Neural cell (in vitro differentiated cells): ENCODE results near the gene MAD1L1. TPM values are rescaled to one million over a fixed set of nuclear protein-coding genes. Genes with fewer than 3 reads are reported as not detected.

ENCODE experiments used
- H2AFZ ChIP-seq: fragments of 200-600, 300-800 bp; sonication (generic), shearing (Covaris generic); 2 replicates; pipeline ENCODE4 v1.6.0; 2014; ENCODE audit warnings: low read depth, mild to moderate bottlenecking, antibody characterized with exemption, low read length, moderate library complexity
- H3F3A ChIP-seq: fragments of 200-600 bp; shearing (Covaris generic); 2 replicates; pipeline ENCODE4 v1.6.1; 2016; ENCODE audit warnings: mild to moderate bottlenecking, moderate library complexity, mixed read lengths, antibody characterized with exemption, low read length; ENCODE audit not compliant: insufficient read depth, poor library complexity, severe bottlenecking
- H3K27ac ChIP-seq: fragments of 200-600, 300-800 bp; sonication (generic), shearing (Covaris generic); 2 replicates; pipeline ENCODE4 v1.5.1; 2014; ENCODE audit warnings: mild to moderate bottlenecking, low read length, moderate library complexity
- H3K27me3 ChIP-seq: fragments of 300-800, 200-600 bp; sonication (generic), shearing (Covaris generic); 2 replicates; pipeline ENCODE4 v1.6.0; 2014; ENCODE audit warnings: mild to moderate bottlenecking, low read depth, low read length, moderate library complexity; ENCODE audit not compliant: insufficient read depth
- H3K36me3 ChIP-seq: fragments of 300-800, 200-600 bp; sonication (generic), shearing (Covaris generic); 2 replicates; pipeline ENCODE4 v1.5.1; 2014; ENCODE audit warnings: mild to moderate bottlenecking, antibody characterized with exemption, low read length, moderate library complexity; ENCODE audit not compliant: insufficient read depth
- H3K4me2 ChIP-seq: fragments of 300-800, 200-600 bp; sonication (generic), shearing (Covaris generic); 2 replicates; pipeline ENCODE4 v1.6.0; 2014; ENCODE audit warnings: mild to moderate bottlenecking, low read length
- H3K4me3 ChIP-seq: fragments of 300-800, 200-600 bp; sonication (generic), shearing (Covaris generic); 2 replicates; pipeline ENCODE4 v1.5.1; 2014; ENCODE audit warnings: mild to moderate bottlenecking, low read length, moderate library complexity
- H3K79me2 ChIP-seq: fragments of 200-600 bp; shearing (Covaris generic); replicated peaks from 2 replicates; pipeline ENCODE4 v1.6.0; 2014; ENCODE audit warnings: mild to moderate bottlenecking, low read length, moderate library complexity; ENCODE audit not compliant: insufficient read depth
- H3K9ac ChIP-seq: fragments of 300-800, 200-600 bp; sonication (generic), shearing (Covaris generic); 2 replicates; pipeline ENCODE4 v1.6.1; 2016; ENCODE audit warnings: mild to moderate bottlenecking, low read length, mixed read lengths
- H3K9me2 ChIP-seq: fragments of 200-600 bp; shearing (Covaris generic); 2 replicates; pipeline ENCODE4 v1.6.1; 2016; ENCODE audit warnings: mild to moderate bottlenecking, low read length, mixed read lengths; ENCODE audit not compliant: insufficient read depth
- H3K9me3 ChIP-seq: fragments of 200-600, 300-800 bp; sonication (generic), shearing (Covaris generic); 2 replicates; pipeline ENCODE4 v1.6.1; 2016; ENCODE audit warnings: mild to moderate bottlenecking, mixed run types, low read length, moderate library complexity, mixed read lengths
- H4K20me1 ChIP-seq: fragments of 200-600 bp; shearing (Covaris generic); 2 replicates; pipeline ENCODE4 v1.6.1; 2016; ENCODE audit warnings: mild to moderate bottlenecking, mixed run types; ENCODE audit not compliant: insufficient read depth
- EP300 ChIP-seq: fragments of 450-650 bp; conservative IDR thresholded peaks from 2 replicates; pipeline ENCODE4 v1.6.1; 2014; ENCODE audit warnings: antibody characterized with exemption, mild to moderate bottlenecking, moderate library complexity; ENCODE audit not compliant: poor library complexity, severe bottlenecking
- EZH2 ChIP-seq: fragments of 200-600, 300-800 bp; shearing (Covaris generic), sonication (generic); IDR thresholded peaks from 2 replicates; pipeline ENCODE4 v1.6.1; 2014; ENCODE audit warnings: antibody characterized with exemption, low read length, borderline replicate concordance, mild to moderate bottlenecking; ENCODE audit not compliant: insufficient read depth, poor library complexity, severe bottlenecking
- MXI1 ChIP-seq: fragments of 450-650 bp; conservative IDR thresholded peaks from 2 replicates; pipeline ENCODE4 v1.6.1; 2014; ENCODE audit warnings: antibody characterized with exemption, mild to moderate bottlenecking; ENCODE audit not compliant: poor library complexity, severe bottlenecking
- POLR2AphosphoS5 ChIP-seq: IDR thresholded peaks from 2 replicates; pipeline ENCODE4 v1.6.1; 2012
- RAD21 ChIP-seq: fragments of 450-650 bp; conservative IDR thresholded peaks from 2 replicates; pipeline ENCODE4 v1.6.1; 2014; ENCODE audit warnings: antibody characterized with exemption, mild to moderate bottlenecking, moderate library complexity
- SMC3 ChIP-seq: fragments of 450-650 bp; conservative IDR thresholded peaks from 2 replicates; pipeline ENCODE4 v1.6.1; 2014; ENCODE audit warnings: antibody characterized with exemption, mild to moderate bottlenecking, moderate library complexity; ENCODE audit not compliant: poor library complexity
- TAF1 ChIP-seq: IDR thresholded peaks from 2 replicates; pipeline ENCODE4 v1.6.1; 2012; ENCODE audit warnings: low read depth
- polyA plus RNA-seq: library from polyadenylated mRNA; depleted of rRNA; stranded (reverse); fragments of >200 nt; gene quantifications from 2 replicates; pipeline ENCODE4 v1.2.3, GENCODE V29; 2014
- TF ChIP-seq, protein P1 (sequence below): fragments of 450-650 bp; IDR thresholded peaks from 2 replicates; pipeline ENCODE4 v1.5.1; 2014; ENCODE audit warnings: antibody characterized with exemption, mild to moderate bottlenecking, moderate library complexity; ENCODE audit not compliant: poor library complexity, severe bottlenecking
- TF ChIP-seq, protein P2 (sequence below): IDR thresholded peaks from 2 replicates; pipeline ENCODE4 v1.6.1; 2012; ENCODE audit warnings: borderline replicate concordance

Gene MAD1L1
- polyA plus RNA-seq, 1 donor from 2014 or later: 31.4 TPM

DNA sequence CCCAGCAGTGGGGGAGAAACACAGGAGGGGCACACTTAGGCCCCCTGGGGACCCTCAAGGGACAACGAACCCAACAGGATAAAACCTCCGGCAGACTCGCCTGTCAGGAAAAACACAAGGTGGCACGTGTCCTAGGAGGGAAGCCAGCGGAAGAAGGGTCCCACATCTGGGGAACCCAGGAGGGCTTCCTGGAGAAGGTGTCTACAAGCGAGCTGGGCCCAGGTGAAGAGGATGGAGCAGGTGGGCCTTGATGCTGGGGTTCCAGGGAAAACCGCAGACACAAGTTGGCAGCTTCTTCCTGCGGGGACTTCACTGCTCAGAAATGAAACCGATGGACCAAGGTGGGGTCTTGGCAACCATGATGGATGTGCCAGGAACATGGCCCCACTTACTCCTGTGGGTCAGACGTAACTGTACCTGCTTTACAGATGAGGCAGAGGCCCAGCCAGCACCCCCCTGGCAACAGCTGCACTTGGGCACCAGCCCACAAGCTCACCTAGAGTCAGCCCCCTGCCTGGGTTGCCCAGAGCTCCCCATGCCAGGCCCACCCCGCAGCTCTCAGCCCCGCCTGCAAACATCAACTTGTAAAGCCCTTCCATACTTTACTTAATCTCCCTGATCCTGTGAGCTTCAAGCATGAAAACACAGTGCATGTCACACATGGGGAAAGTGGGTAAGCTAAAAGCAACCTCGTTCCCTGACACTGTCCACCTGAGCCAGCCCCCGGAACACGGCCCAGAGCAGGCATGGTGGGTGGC, 337.7 kb downstream of the MAD1L1 start:
- TF ChIP-seq RAD21: no peak

GRCh38 chr7:1894313-1894900, 338.3 kb downstream of the MAD1L1 start:
- H3K4me3 ChIP-seq: no peak overlapping the region

More for the DNA sequence above, 337.7 kb downstream of the MAD1L1 start:
- Histone ChIP-seq H3K4me2 (no peak overlapping the region), H3K27me3 (no peaks in the 10 kb centered on the region), H3F3A (no peaks in the 10 kb centered on the region), H4K20me1 (no peaks in the 10 kb centered on the region), H3K9me2 (no peaks in the 10 kb centered on the region), H3K36me3 (no peaks in the 10 kb centered on the region), H3K4me3 (no peak overlapping the region), H3K9me3 (no peaks in the 10 kb centered on the region), H3K27ac (no peak overlapping the region), H3K9ac (no peak overlapping the region), H2AFZ (no peak overlapping the region), H3K79me2 (no peaks in the 10 kb centered on the region)

More at GRCh38 chr7:1894313-1894900, 338.3 kb downstream of the MAD1L1 start:
- Histone ChIP-seq H3K9ac (no peak overlapping the region), H3K9me3 (no peaks in the 10 kb centered on the region), H3K27me3 (no peaks in the 10 kb centered on the region), H2AFZ (no peak overlapping the region), H3K27ac (no peak overlapping the region), H3F3A (no peaks in the 10 kb centered on the region), H3K9me2 (no peaks in the 10 kb centered on the region), H3K4me2 (no peak overlapping the region), H3K79me2 (no peaks in the 10 kb centered on the region), H4K20me1 (no peaks in the 10 kb centered on the region), H3K36me3 (no peaks in the 10 kb centered on the region)
- TF ChIP-seq SMC3 (no peak), EP300 (no peak), POLR2AphosphoS5 (no peak), RAD21 (no peak), TAF1 (no peak), MXI1 (no peak), EZH2 (no peak)
- TF ChIP-seq, protein P1, sequence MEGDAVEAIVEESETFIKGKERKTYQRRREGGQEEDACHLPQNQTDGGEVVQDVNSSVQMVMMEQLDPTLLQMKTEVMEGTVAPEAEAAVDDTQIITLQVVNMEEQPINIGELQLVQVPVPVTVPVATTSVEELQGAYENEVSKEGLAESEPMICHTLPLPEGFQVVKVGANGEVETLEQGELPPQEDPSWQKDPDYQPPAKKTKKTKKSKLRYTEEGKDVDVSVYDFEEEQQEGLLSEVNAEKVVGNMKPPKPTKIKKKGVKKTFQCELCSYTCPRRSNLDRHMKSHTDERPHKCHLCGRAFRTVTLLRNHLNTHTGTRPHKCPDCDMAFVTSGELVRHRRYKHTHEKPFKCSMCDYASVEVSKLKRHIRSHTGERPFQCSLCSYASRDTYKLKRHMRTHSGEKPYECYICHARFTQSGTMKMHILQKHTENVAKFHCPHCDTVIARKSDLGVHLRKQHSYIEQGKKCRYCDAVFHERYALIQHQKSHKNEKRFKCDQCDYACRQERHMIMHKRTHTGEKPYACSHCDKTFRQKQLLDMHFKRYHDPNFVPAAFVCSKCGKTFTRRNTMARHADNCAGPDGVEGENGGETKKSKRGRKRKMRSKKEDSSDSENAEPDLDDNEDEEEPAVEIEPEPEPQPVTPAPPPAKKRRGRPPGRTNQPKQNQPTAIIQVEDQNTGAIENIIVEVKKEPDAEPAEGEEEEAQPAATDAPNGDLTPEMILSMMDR: no peak
- TF ChIP-seq, protein P2, sequence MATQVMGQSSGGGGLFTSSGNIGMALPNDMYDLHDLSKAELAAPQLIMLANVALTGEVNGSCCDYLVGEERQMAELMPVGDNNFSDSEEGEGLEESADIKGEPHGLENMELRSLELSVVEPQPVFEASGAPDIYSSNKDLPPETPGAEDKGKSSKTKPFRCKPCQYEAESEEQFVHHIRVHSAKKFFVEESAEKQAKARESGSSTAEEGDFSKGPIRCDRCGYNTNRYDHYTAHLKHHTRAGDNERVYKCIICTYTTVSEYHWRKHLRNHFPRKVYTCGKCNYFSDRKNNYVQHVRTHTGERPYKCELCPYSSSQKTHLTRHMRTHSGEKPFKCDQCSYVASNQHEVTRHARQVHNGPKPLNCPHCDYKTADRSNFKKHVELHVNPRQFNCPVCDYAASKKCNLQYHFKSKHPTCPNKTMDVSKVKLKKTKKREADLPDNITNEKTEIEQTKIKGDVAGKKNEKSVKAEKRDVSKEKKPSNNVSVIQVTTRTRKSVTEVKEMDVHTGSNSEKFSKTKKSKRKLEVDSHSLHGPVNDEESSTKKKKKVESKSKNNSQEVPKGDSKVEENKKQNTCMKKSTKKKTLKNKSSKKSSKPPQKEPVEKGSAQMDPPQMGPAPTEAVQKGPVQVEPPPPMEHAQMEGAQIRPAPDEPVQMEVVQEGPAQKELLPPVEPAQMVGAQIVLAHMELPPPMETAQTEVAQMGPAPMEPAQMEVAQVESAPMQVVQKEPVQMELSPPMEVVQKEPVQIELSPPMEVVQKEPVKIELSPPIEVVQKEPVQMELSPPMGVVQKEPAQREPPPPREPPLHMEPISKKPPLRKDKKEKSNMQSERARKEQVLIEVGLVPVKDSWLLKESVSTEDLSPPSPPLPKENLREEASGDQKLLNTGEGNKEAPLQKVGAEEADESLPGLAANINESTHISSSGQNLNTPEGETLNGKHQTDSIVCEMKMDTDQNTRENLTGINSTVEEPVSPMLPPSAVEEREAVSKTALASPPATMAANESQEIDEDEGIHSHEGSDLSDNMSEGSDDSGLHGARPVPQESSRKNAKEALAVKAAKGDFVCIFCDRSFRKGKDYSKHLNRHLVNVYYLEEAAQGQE: no peak
